ENCODE results near the gene TBRG4. TPM values are rescaled to one million over a fixed set of nuclear protein-coding genes. Genes with fewer than 3 reads are reported as not detected.

Gene TBRG4
- total and polyA plus RNA-seq, 3 experiments from 2014 or later: 58.9 to 203 (median 198) TPM

DNA sequence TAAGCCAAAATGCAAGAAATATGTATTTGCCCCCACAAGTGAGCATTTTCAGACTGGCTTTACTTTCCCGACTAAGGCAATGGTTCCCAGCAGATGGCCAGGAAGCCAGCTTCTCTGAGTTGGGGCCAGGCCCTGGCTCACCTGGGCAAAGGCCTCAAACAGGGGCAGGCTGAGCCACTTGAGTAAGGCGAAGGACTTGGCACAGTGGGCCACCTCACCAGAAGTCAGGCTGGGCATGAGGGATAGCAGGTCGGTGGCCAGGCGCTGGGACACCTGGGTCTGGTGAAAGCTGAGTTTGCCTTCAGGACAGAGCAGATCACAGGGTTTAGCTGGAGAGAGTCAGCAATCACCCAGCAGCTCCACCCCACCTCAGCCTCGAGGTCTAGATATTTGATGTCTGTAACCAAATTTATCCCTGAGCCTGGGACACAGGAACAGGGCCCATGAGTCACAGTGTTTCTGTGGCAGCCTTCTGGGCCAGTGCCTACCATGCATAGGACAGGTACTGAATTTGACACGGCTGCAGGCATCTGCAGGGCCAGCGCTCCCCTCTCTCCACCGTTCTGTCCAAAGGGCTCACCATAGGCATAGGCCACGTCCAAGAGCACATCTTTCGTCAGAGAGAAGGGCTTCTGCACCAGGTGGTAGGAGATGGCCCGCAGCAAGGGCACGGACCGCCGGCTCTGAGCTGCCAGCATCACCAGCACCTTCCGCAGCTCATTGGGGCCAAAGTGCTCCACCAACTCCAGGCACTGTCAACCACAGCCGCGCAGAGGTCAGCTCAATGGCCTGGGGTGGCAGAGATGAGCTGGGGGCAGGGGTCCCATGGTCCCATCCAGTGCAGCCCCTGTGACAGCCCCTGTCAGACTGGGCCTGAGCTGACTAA lies 7.3 kb downstream of the TBRG4 start:
- POLR2A ChIA-PET: interaction anchor here (0.6 kb wide), 1 partner anchor 629 kb away, joined by 8 read pairs; no protein-coding TSS in a partner anchor
- no peak for DNase-seq
- CTCF ChIA-PET: interaction anchor here (1.0 to 1.4 kb wide), 2 partner anchors 31 to 75 kb away, joined by 3 to 5 read pairs; no protein-coding TSS in a partner anchor
- peaks cover 0 to 99% (median 10%) of the 10 kb centered on the region in 3 donors for H3K36me3 Mint-ChIP-seq
- Histone ChIP-seq H3K4me1 (ENCODE audit: insufficient read depth, low read length) (peaks cover 28% of the 10 kb centered on the region), H3K27ac (ENCODE audit: low read depth, low read length) (no peak overlapping the region), H3K4me3 (ENCODE audit: low read length) (no peak overlapping the region), H3K27me3 (ENCODE audit: insufficient read depth, low read length, poor library complexity, severe bottlenecking) (no peaks in the 10 kb centered on the region), H3K9me3 (ENCODE audit: low read length) (no peaks in the 10 kb centered on the region), H3K36me3 (ENCODE audit: insufficient read depth, low read length) (peaks cover 98% of the 10 kb centered on the region)
- peaks cover 17 to 39% (median 25%) of the 10 kb centered on the region in 3 donors for H3K4me1 Mint-ChIP-seq
- peak overlapping the region in 1 of 8 donors; percentile 52 for H3K27ac Mint-ChIP-seq
- H3K9me3 Mint-ChIP-seq: no peaks in the 10 kb centered on the region
- no peak overlapping the region for H3K4me3 Mint-ChIP-seq
- no peaks in the 10 kb centered on the region for H3K27me3 Mint-ChIP-seq

DNA sequence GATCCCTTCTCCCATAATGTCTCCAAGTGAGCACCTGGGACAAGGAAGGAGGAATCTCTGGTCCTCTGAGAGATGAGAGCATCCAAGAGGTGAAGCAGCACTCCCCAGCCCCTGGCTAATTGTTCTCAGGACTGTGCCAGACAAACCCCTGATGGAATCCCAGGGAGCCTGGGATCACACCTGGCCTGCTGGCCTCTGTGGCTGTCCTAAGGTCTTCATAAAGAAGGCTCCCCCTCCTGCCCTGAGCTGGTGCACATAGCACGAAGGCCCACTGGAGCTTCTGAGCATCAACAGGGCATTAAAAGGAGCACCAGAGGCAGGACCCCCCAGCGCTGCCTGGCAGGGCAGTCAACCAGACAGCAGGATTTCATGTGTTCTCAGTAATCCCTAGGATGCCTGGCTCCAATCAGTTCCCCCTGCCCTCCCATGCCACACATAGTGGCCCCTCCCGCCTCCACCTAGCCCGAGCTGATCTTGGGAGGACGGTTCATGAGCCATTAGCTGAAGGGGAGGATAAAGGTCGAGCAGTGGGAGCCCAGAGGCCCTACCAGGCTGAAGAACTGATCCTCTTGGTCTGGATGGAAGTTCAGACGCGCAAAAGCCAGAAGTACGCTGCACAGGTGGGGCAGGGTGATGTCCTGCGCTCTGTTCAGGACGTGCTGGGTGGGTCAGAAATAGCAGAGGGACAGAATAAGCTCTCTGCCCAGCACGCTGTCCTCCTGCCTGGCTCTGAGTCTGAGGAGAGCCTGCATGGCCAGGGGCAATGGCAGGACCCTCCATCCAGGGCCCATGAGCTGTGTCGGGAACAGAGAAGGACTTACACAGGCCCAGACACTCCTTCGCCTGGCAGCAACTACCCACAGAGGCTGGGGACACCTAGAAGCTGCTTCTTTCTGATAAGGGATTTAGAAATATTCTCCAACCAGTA lies 8.4 kb downstream of the TBRG4 start:
- peaks cover 17% of the 10 kb centered on the region for H3K4me1 ChIP-seq (ENCODE audit: insufficient read depth, low read length)
- Mint-ChIP-seq H3K27ac (peak overlapping the region in 3 of 8 donors; percentile 47 to 75 (median 68)), H3K4me3 (no peak overlapping the region), H3K36me3 (peaks cover 0 to 92% (median 10%) of the 10 kb centered on the region in 3 donors), H3K4me1 (peaks cover 9 to 28% (median 17%) of the 10 kb centered on the region in 3 donors), H3K9me3 (no peaks in the 10 kb centered on the region), H3K27me3 (no peaks in the 10 kb centered on the region)
- no peak overlapping the region for H3K27ac ChIP-seq (ENCODE audit: low read depth, low read length)
- ChIA-PET POLR2A (interaction anchor here (0.6 kb wide), 1 partner anchor 628 kb away, joined by 8 read pairs; no protein-coding TSS in a partner anchor), CTCF (no interaction called here)
- no peaks in the 10 kb centered on the region for H3K9me3 ChIP-seq (ENCODE audit: low read length)
- no peak overlapping the region for H3K4me3 ChIP-seq (ENCODE audit: low read length)
- DNase-seq: peak in 1 of 5 donors; percentile 4
- H3K27me3 ChIP-seq (ENCODE audit: insufficient read depth, low read length, poor library complexity, severe bottlenecking): no peaks in the 10 kb centered on the region
- H3K36me3 ChIP-seq (ENCODE audit: insufficient read depth, low read length): peaks cover 90% of the 10 kb centered on the region

DNA sequence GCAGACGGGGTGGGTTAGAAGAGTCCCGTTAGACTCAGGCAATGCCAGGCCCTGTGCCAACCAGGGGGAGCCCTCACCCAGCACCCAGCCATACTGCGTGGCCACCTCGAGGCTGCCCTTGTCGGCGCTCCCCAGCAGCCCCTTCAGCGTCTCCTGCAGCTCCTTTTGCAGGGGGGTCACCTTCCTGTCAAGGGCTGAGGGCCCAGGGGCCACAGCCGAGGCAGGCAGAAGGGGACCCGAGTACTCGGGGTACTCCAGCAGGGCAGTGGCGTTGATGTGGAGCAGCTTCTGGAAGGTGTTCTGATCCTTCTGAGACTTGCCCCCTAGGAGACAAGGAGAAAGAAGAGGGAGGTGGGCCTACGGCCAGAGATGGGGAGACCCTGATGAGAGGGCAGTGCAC lies 9.7 kb downstream of the TBRG4 start:
- H3K4me3 Mint-ChIP-seq: no peak overlapping the region
- H3K36me3 ChIP-seq (ENCODE audit: insufficient read depth, low read length): peaks cover 76% of the 10 kb centered on the region
- POLR2A ChIA-PET: no interaction called here
- no peak for DNase-seq
- H3K9me3 ChIP-seq (ENCODE audit: low read length): no peaks in the 10 kb centered on the region
- H3K4me1 Mint-ChIP-seq: peaks cover 0 to 15% (median 5%) of the 10 kb centered on the region in 3 donors
- no peaks in the 10 kb centered on the region for H3K27me3 Mint-ChIP-seq
- H3K4me3 ChIP-seq (ENCODE audit: low read length): no peak overlapping the region
- CTCF ChIA-PET: interaction anchor here (1.0 kb wide), 1 partner anchor 35 kb away, joined by 3 read pairs; no protein-coding TSS in a partner anchor
- peaks cover 4% of the 10 kb centered on the region for H3K4me1 ChIP-seq (ENCODE audit: insufficient read depth, low read length)
- no peaks in the 10 kb centered on the region for H3K9me3 Mint-ChIP-seq
- H3K27ac Mint-ChIP-seq: no peak overlapping the region
- H3K27me3 ChIP-seq (ENCODE audit: insufficient read depth, low read length, poor library complexity, severe bottlenecking): no peaks in the 10 kb centered on the region
- H3K27ac ChIP-seq (ENCODE audit: low read depth, low read length): no peak overlapping the region
- peaks cover 0 to 81% (median 4%) of the 10 kb centered on the region in 3 donors for H3K36me3 Mint-ChIP-seq

DNA sequence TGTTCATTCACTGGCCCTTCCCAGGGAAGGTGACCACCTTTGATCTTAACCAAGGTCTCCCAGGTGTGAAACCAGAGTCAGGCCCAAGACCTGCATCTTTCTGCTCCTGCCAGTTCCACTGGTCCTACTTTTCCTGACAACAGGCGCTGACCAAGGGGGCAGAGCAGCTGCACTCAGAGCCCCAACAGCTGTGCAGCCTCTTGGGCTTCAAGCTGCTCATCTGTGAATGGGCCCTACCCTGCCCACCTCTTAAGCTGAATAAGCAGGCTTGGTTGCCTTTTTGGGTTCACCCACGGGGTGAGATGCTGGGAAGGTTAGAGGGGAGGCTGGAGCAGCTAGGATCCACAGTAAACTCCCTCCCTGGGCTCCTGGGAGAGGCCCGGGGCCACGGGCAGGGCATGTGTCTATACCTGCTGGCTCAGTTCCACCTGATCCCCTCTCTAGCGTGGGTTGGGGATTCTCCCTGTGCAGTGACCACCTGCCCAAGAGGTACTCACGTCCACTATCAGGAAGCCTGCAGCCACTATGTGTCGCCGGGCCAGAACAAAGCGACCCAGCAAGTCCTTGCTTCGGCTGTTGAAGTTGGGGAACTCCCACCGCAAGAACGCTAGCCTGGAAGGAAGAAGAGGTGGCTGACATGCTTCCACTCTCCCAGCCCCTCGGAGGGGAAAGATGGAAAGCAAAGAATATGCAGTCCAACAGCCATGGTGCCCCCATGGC lies 10.6 kb downstream of the TBRG4 start:
- H3K36me3 ChIP-seq (ENCODE audit: insufficient read depth, low read length): peaks cover 69% of the 10 kb centered on the region
- no peaks in the 10 kb centered on the region for H3K9me3 Mint-ChIP-seq
- H3K27me3 ChIP-seq (ENCODE audit: insufficient read depth, low read length, poor library complexity, severe bottlenecking): no peaks in the 10 kb centered on the region
- H3K27ac Mint-ChIP-seq: peak overlapping the region in 3 of 8 donors; percentile 8 to 79 (median 11)
- no peak overlapping the region for H3K4me3 Mint-ChIP-seq
- no peak overlapping the region for H3K4me3 ChIP-seq (ENCODE audit: low read length)
- peaks cover 0 to 73% (median 4%) of the 10 kb centered on the region in 3 donors for H3K36me3 Mint-ChIP-seq
- CTCF ChIA-PET: interaction anchor here (1.0 kb wide), 1 partner anchor 35 kb away, joined by 3 read pairs; no protein-coding TSS in a partner anchor
- no peaks in the 10 kb centered on the region for H3K9me3 ChIP-seq (ENCODE audit: low read length)
- H3K27ac ChIP-seq (ENCODE audit: low read depth, low read length): no peak overlapping the region
- peaks cover 0 to 7% (median 2%) of the 10 kb centered on the region in 3 donors for H3K4me1 Mint-ChIP-seq
- no peaks in the 10 kb centered on the region for H3K27me3 Mint-ChIP-seq
- DNase-seq: no peak
- H3K4me1 ChIP-seq (ENCODE audit: insufficient read depth, low read length): no peaks in the 10 kb centered on the region
- POLR2A ChIA-PET: no interaction called here

DNA sequence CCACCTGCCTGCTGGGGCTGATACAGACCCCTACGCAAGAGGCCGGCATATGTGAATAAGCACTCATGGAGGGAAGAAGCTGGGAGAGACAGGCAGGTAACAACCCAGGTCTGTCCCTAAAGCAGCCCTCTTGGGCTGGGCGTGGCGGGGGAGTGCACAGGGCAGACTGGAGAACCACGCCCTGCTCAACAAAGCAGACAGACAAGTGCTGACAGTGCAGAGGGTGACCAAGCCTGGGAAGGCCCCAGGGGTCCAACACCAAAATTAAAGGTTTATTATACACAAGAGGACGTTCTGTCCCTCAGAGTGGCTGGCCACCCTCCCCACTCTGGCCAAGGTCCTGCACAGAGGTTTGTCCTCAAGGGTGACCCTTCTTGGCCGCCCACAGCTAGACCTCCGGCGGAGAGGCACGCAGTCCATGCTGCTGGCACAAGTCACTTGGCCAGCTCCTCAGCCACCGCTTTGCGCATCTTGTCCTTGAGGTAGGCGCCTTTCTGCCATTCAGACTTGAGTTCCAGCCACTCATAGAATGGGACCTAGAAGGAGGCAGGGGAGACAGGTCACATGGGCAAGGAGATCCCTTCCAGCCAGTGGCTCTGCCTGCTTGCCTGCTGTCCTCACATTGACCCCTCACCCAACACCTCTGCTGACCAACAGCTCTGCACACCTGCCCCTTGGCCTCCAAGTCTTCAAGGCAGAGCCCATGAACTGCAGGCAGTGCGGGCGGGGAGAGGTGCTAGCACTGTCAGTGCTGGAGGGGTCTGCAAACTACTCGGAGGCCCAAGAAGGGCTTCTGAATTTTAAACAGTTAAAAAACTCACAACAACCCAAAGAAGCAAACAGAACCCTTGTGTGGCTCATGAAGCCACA lies 11.4 kb downstream of the TBRG4 start:
- ChIA-PET CTCF (no interaction called here), POLR2A (interaction anchor here (1.0 kb wide), 1 partner anchor 12 kb away, joined by 4 read pairs; the partner anchor contains the start of gene TBRG4)
- H3K27me3 ChIP-seq (ENCODE audit: insufficient read depth, low read length, poor library complexity, severe bottlenecking): no peaks in the 10 kb centered on the region
- Mint-ChIP-seq H3K36me3 (peaks cover 0 to 65% (median 4%) of the 10 kb centered on the region in 3 donors), H3K27ac (peak overlapping the region in 3 of 8 donors; percentile 72 to 79 (median 75)), H3K4me3 (no peak overlapping the region), H3K4me1 (peaks cover 0 to 5% (median 0%) of the 10 kb centered on the region in 3 donors), H3K27me3 (no peaks in the 10 kb centered on the region), H3K9me3 (no peaks in the 10 kb centered on the region)
- no peak overlapping the region for H3K27ac ChIP-seq (ENCODE audit: low read depth, low read length)
- H3K4me3 ChIP-seq (ENCODE audit: low read length): no peak overlapping the region
- peaks cover 61% of the 10 kb centered on the region for H3K36me3 ChIP-seq (ENCODE audit: insufficient read depth, low read length)
- H3K4me1 ChIP-seq (ENCODE audit: insufficient read depth, low read length): no peaks in the 10 kb centered on the region
- DNase-seq: no peak
- H3K9me3 ChIP-seq (ENCODE audit: low read length): no peaks in the 10 kb centered on the region

DNA sequence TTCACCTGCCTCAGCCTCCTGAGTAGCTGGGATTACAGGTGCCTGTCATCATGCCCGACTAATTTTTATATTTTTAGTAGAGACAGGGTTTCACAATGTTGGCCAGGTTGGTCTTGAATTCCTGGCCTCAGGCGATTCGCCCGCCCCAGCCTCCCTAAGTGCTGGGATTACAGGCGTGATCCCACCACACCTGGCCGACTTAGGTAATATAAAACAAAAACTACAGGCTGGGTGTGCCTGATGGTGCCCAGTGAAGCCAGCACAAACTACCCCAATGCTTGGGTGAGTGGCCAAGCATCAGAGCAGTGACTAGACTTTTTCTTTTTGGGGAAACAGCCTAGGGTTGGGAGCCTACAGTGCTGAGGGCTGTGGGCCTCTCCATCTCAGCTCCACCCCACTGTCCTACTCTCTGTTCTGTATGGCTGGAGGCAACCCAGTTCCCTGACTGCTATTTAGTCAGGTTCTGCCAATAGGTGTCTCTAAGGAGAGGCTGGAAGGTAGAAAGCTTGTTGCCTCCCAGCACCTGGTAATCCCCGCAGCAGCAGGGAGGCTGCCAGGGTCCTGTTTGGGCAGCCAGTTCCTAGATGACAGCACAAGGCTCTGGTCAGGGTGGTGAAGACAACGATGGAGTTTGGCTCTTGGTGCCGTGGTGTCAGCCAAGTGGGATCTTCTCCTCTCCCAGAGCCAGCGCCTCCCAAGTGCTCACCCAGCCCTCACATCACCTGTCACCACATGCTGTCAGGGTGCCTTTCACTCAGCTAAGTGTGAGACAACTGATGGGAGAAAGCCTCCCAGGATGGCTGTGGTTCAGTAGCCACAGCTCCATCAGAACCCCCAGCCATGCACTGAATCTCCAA lies 12.3 kb downstream of the TBRG4 start:
- Histone ChIP-seq H3K27ac (ENCODE audit: low read depth, low read length) (no peak overlapping the region), H3K36me3 (ENCODE audit: insufficient read depth, low read length) (peaks cover 52% of the 10 kb centered on the region), H3K9me3 (ENCODE audit: low read length) (no peaks in the 10 kb centered on the region), H3K27me3 (ENCODE audit: insufficient read depth, low read length, poor library complexity, severe bottlenecking) (no peaks in the 10 kb centered on the region), H3K4me3 (ENCODE audit: low read length) (no peak overlapping the region), H3K4me1 (ENCODE audit: insufficient read depth, low read length) (no peaks in the 10 kb centered on the region)
- ChIA-PET POLR2A (interaction anchor here (1.0 kb wide), 1 partner anchor 13 kb away, joined by 4 read pairs; the partner anchor contains the start of gene TBRG4), CTCF (no interaction called here)
- H3K4me3 Mint-ChIP-seq: no peak overlapping the region
- H3K36me3 Mint-ChIP-seq: peaks cover 0 to 56% (median 4%) of the 10 kb centered on the region in 3 donors
- no peak for DNase-seq
- H3K27ac Mint-ChIP-seq: peak overlapping the region in 1 of 8 donors; percentile 75
- peaks cover 0 to 5% (median 0%) of the 10 kb centered on the region in 3 donors for H3K4me1 Mint-ChIP-seq
- no peaks in the 10 kb centered on the region for H3K27me3 Mint-ChIP-seq
- H3K9me3 Mint-ChIP-seq: no peaks in the 10 kb centered on the region
